Loucy (cell line): ENCODE data around the gene MYDGF.

ENCODE experiments used
- EZH2phosphoT487 ChIP-seq: fragments of 200-600 bp; IDR thresholded peaks from 2 replicates; pipeline ENCODE4 v1.6.1; 2018; ENCODE audit warnings: antibody characterized with exemption, mild to moderate bottlenecking, moderate library complexity, borderline replicate concordance
- TF ChIP-seq, protein P1 (sequence below): fragments of 200-600 bp; sonication (generic); conservative IDR thresholded peaks from 2 replicates; pipeline ENCODE4 v1.5.1; 2014; ENCODE audit warnings: mild to moderate bottlenecking, antibody characterized with exemption, low read length

DNA sequence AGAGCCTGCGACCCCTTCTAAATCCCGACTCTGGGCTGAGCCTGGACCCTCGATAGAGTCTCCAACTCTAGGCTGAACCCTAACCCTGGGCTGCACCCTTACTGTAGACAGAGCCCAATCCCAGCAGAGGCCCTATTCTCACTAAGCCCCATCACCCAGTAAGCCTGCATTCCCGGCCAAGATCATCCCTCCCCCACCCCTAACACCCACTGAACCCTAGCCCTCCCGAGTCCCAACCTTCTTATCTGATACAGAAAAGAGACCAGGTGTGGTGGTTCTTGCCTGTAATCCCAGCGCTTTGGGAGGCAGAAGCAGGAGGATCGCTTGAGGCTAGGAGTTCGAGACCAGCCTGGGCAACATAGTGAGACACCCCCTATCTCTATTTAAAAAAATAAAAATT lies 33.4 kb downstream of the MYDGF start:
- TF ChIP-seq, protein P1, sequence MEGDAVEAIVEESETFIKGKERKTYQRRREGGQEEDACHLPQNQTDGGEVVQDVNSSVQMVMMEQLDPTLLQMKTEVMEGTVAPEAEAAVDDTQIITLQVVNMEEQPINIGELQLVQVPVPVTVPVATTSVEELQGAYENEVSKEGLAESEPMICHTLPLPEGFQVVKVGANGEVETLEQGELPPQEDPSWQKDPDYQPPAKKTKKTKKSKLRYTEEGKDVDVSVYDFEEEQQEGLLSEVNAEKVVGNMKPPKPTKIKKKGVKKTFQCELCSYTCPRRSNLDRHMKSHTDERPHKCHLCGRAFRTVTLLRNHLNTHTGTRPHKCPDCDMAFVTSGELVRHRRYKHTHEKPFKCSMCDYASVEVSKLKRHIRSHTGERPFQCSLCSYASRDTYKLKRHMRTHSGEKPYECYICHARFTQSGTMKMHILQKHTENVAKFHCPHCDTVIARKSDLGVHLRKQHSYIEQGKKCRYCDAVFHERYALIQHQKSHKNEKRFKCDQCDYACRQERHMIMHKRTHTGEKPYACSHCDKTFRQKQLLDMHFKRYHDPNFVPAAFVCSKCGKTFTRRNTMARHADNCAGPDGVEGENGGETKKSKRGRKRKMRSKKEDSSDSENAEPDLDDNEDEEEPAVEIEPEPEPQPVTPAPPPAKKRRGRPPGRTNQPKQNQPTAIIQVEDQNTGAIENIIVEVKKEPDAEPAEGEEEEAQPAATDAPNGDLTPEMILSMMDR: no peak
- TF ChIP-seq EZH2phosphoT487: no peak
